Endothelial cell of umbilical vein (primary cell): ENCODE results near the gene BRWD1.

Source experiments
- CTCF ChIP-seq, 2 donors: IDR thresholded peaks; 1 replicate in 1 of 2; 2 replicates in 1 of 2; pipeline ENCODE4 v1.5.1; 2011; ENCODE audit warnings: low read length in 2 of 2, mild to moderate bottlenecking in 2 of 2, moderate library complexity in 2 of 2, control low read depth in 1 of 2, inconsistent platforms in 1 of 2, low read depth in 1 of 2; ENCODE audit not compliant: insufficient read depth in 1 of 2; ENCODE audit errors: extremely low read depth in 1 of 2
- EZH2 ChIP-seq: IDR thresholded peaks from 2 replicates; pipeline ENCODE4 v1.6.1; 2012; ENCODE audit warnings: borderline replicate concordance, low read depth, mild to moderate bottlenecking, moderate library complexity, low read length, inconsistent platforms; ENCODE audit not compliant: severe bottlenecking
- FOS ChIP-seq: IDR thresholded peaks from 2 replicates; pipeline ENCODE4 v1.6.1; 2011; ENCODE audit warnings: mild to moderate bottlenecking, low read length, moderate library complexity, borderline replicate concordance; ENCODE audit not compliant: insufficient read depth
- GATA2 ChIP-seq: IDR thresholded peaks from 2 replicates; pipeline ENCODE4 v1.7.0; 2011; ENCODE audit warnings: low read depth, mild to moderate bottlenecking, moderate library complexity, mixed read lengths, low read length; ENCODE audit not compliant: insufficient read length, insufficient read depth
- MAX ChIP-seq: IDR thresholded peaks from 2 replicates; pipeline ENCODE4 v1.6.1; 2011; ENCODE audit not compliant: insufficient read depth, insufficient read length
- POLR2A ChIP-seq: IDR thresholded peaks from 2 replicates; pipeline ENCODE4 v1.6.1; 2012; ENCODE audit warnings: low read depth, mild to moderate bottlenecking, control low read depth, low read length
- POLR2AphosphoS5 ChIP-seq: IDR thresholded peaks from 2 replicates; pipeline ENCODE4 v1.6.1; 2012; ENCODE audit warnings: low read depth, mild to moderate bottlenecking, control low read depth, low read length, moderate library complexity; ENCODE audit not compliant: insufficient read depth

GRCh38 chr21:39312112-39313041, 1.1 kb downstream of the BRWD1 start:
- TF ChIP-seq CTCF (IDR thresholded peaks at IDR 0.05; ENCODE audit: extremely low read depth in 1 of 2, insufficient read depth in 1 of 2, low read depth in 1 of 2, low read length in 2 of 2) (no peak), POLR2A (no peak), EZH2 (no peak), MAX (no peak), POLR2AphosphoS5 (no peak), GATA2 (peak; percentile 49), FOS (no peak)
